ENCODE data around the gene SRP14.

The SRP14 gene

GRCh38 chr15:40069178-40070165 is 30.5 kb upstream of the SRP14 start:
- no peak for DNase-seq (ENCODE audit: low read depth in 2 of 3, low spot score in 1 of 3)

- DNase-seq (ENCODE audit: low read depth in 2 of 3, low spot score in 1 of 3) = no peak
Measured at GRCh38 chr15:40067921-40068624, 29.1 kb upstream of the SRP14 start.

- DNase-seq (ENCODE audit: low read depth in 2 of 3, low spot score in 1 of 3) = no peak
Measured at GRCh38 chr15:40066589-40066988, 27.6 kb upstream of the SRP14 start.

DNA sequence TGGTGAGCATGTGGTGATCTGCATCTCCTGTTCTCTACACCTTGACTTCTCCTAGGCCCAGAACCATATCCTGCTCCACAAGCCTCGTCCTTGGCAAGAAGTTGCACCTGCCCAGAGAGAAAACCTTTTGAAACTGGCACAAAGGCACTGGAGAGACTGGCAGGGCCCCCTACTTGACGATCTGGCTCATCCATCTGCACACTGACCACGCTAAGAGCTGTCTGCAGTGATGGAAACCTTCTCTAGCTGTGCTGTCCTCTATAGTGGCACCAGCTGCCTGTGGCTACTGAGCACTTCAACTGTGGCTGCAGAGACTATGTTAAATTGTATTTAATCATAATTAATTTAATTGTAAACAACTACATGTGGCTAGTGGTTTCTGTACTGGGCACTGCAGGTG is 26.2 kb upstream of the SRP14 start:
- DNase-seq (ENCODE audit: low read depth in 2 of 3, low spot score in 1 of 3) = no peak

DNA sequence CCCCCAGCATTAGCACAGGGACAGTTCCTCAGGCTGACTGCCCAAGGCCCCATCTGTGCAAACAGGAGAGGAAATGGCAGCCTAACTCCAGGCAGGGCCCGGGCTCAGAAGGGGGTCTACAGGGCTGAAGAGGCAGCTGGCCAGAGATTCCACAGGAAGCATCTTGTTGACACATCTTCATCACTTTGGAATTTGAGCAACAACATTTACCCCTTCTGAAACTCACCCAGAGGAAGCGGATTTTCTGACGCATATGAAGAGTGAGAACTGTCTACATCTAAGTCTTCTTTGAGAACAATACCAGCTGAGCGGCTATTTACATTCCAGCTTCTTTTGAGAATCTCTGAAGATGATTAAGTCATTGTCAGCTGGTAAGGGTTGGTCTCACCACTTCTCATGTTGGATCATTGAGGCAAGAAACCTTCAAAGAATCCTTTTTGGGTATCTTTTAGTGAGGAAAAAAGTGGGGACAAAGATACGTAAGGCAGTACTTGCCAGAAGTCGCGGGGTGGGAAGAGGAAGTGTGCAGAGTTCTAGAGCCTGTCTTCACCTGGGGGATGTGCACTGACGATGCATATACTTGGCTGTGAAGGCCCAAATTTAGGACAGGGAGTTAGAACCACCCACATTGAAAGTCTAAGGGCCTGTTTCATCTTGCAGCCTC is 25.4 kb upstream of the SRP14 start:
- no peak for DNase-seq (ENCODE audit: low read depth in 2 of 3, low spot score in 1 of 3)

DNA sequence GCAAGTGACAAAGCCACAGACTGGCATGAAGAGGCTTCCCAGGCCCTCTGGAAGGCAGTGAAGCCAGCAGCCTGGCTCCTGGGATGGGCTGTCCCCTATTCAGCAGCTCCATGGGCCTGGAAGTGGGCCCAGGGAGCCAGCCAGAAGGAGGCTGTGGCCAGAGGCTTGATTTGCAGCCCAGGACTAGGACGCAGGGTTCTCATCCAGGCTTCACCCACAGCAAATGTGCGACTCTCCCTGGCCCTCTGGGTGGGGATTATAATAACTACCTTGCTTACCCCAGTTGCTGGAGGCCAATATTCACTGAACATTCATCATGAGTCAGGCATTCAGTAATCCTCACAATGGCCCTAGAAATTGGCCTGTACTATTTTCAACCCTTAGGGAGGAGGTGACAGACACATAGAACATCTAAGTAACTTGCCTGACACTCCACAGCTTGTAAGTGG is 24.6 kb upstream of the SRP14 start:
- no peak for DNase-seq (ENCODE audit: low read depth in 2 of 3, low spot score in 1 of 3)

DNA sequence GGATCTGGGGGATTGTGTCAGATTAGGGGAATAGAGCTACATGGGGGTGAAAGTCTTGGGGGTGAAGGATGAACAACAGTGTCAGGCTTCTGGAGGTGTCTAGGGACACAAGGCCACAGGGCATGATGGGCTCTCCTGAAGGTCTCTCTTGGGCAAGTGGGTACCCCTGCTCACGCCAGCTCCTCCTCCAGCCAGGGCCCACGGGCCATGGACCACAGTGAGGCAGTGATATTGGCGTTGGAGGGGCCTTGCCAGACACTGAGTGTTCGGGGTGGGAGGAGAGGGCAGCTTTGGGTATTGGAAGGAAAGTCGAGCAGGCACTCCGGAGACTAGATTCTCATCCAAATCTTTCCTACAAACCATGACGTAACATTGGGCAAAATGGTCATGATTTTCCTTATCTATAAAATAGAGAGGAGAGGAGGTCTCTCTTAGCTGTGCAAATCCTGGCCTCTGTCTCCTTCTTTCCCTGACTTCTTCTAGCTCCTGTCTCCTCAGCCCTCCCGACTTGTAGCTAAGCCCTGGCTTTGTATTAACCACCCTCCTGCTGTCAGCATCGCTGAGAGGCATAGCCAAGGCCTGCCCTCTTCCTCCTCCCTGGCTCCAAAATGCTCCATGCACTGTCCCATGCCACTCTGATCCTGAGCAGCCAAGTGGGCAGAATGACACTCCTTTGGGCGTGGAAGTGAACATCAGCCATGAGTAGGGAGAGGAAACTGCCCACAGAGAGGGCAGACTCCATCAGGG is 24.0 kb upstream of the SRP14 start:
- no peak for DNase-seq (ENCODE audit: low read depth in 2 of 3, low spot score in 1 of 3)

DNA sequence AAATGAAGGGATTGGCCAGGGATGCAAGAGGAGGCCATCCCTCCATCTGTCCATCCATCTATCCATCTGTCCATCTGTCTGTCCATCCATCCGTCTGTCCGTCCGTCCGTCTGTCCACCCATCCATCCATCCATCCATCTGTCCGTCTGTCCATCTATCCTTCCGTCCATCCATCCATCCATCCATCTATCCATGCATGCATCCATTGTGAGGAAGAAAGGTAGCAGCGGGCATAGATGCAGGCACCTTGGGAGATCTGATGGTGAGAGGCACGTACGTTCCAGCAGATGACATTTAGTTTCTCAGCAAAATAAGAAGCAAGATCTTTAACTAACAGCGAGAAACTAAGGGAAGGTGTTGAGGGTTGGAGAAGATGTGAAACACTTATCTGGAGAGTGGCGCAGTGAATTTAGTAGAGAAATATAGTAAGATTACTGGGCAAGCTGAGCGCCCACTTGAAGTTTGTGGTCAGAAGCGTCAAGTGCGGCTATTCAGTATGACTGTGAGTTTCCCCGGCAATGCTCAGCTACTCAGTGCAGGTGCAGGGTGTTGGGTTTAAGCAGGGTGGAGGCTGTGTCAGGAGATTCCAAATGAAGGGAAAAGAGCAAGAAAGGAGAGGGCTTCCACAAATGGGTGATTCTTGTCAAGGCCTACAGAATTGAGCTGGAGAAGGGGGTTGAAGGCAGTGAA is 22.4 kb upstream of the SRP14 start:
- DNase-seq (ENCODE audit: low read depth in 2 of 3, low spot score in 1 of 3) = no peak

DNA sequence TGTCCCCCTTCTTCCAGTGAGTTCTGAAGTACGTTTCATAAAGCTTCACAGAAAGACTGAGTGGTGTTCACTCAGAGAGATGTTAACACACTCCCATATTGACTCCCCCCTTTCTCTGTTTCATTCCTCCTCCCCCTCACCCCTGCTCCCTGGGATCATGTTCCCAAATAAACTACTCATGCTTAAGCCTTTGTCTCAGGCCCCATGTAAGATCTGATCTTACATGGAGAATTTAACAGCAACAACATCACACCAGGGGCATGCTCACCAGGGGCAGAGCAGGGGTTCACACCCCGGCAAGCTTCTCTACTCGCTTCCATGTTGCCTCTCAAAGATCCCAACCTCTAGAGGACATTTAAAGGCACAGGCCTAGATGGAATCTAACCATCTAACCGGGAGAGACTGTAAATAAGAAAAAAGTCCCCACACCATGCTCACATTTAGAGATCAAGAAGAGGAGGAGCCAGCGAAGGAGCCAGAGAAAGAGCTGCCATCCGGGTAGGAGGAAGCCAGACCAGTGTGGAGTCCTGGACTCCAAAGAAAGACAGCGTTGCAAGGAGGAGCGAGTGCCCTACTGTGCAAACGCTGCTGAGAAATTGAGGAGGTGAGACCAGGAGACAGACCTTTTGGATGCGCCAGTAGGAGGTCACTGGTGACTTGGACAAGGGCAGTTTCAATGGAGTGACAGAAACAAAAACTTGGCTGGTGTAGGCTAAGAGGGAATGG is 21.4 kb upstream of the SRP14 start:
- no peak for DNase-seq (ENCODE audit: low read depth in 2 of 3, low spot score in 1 of 3)

DNA sequence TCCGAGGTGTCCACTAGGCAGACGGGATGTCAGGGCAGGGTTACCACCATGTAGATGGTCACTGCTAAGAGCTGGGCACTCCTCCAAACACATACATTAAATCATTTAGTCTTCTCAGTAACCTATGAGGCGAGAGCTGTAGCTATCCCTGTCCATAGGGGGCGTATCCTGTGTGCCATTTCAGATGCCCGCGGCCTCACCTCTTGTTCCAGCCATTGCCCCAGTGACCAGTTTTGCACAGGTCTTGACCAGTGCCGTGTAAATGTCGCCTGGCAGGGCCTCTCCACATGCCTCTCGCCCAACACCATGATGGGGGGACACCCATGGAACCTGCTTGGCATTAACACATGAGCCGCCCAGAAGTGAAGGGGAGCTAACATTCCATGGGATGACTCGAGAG is 20.8 kb upstream of the SRP14 start:
- DNase-seq (ENCODE audit: low read depth in 2 of 3, low spot score in 1 of 3) = no peak

- DNase-seq (ENCODE audit: low read depth in 2 of 3, low spot score in 1 of 3) = no peak
Measured at GRCh38 chr15:40058476-40059140, 19.6 kb upstream of the SRP14 start.

- no peak for DNase-seq (ENCODE audit: low read depth in 2 of 3, low spot score in 1 of 3)
Measured at GRCh38 chr15:40055576-40056293, 16.8 kb upstream of the SRP14 start.

DNA sequence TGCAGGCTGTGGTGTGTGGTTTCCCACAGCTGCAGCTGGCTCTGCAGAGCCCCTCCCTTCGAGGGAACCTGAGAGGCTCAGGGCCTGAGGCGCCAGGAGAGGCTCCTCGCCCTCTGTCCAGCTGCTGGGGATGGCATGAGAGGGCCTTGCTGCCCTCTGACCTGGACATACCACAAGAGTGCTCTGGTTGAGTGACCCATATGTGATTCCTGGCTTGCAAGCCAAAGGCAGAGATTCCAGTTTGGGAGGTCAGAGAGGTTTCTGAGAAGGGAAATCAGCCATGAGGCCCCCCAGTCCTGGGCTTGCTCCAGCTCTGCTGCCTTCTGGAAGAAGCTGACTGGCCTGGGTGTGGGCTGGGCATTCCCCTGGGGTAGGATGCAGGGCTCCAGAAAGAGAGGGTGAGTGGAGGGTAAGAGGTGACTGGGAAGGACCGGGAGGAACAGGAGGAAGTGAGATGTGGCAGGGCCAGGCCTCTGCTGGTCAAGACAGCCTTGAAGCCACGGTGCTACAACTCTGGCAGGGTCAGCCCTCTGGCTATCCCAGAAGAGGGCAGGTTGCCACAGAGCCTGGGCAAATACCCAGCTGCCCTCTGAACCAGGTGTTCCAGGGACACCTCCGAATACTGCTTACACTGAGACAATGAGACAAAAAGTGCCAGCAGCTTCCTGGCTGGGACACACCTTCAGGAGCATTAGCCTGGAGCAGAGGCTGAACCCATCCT is 16.0 kb upstream of the SRP14 start:
- DNase-seq (ENCODE audit: low read depth in 2 of 3, low spot score in 1 of 3) = no peak

- DNase-seq (ENCODE audit: low read depth in 2 of 3, low spot score in 1 of 3) = no peak
Measured at GRCh38 chr15:40054605-40054854, 15.5 kb upstream of the SRP14 start.

GRCh38 chr15:40053831-40054604 is 15.0 kb upstream of the SRP14 start:
- no peak for DNase-seq (ENCODE audit: low read depth in 2 of 3, low spot score in 1 of 3)

DNA sequence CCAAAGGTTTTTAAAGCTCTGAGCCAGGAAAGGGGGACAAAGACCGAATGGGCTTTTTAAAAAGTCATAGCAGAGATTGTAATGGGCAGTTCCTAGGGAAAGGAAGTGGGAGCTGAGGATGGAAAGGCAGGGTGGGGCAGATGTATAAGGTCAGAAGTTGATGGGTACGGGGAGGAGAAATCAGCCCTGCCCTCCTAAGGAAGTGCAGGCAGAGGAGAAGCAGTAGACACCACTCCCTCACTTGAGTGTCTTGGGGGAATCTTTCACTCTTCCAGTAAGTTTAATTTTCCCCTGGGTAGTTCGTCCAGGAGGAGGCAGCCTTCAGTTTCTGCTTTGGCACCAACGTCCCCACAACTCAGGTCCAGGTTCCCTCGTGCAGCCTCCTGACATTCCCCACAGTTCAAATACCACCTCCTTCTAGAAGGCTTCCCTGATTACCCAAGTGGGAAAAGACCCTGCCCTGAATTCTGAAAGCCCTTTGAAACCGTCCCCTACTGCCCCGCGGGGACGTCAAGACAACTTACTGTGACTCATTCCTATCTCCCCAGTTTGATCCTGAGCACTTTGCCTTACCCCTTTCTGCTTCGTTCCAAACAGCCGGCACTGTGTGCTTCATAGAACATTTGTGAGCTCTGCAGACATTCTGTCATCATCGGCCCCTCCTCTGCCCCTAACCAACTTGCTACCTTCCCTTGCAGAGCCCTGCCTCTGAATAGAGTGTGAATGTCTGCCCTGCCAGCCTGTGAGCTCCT is 14.3 kb upstream of the SRP14 start:
- no peak for DNase-seq (ENCODE audit: low read depth in 2 of 3, low spot score in 1 of 3)

DNA sequence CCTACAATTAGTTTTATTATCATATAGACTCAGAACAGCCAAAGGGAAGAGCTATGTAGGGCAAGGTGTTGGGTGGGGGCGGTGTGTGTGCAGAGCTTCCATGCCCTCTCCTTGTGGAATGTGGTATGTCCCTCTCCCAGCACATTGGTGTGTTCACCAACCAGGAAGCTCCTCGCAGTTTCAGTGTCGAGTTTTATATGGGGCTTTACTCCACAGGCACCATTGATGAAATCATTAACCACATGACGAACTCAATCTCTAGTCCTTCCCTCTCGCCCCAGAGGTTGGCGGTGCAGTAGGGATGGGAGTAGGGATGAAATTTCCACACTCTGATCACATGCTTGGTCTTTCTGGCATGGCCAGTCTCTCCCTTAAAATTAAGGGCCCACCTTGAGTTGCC is 13.6 kb upstream of the SRP14 start:
- no peak for DNase-seq (ENCODE audit: low read depth in 2 of 3, low spot score in 1 of 3)
